Liver (tissue), 9 donors: ENCODE data around the gene C12orf57. TPM values are rescaled to one million over a fixed set of nuclear protein-coding genes. Genes with fewer than 3 reads are reported as not detected.

Source experiments
- DNase-seq: peaks from one replicate; pipeline ENCODE4 v3.0.0-alpha.2; 2017; ENCODE audit warnings: low spot score
- H3K27ac ChIP-seq, 2 donors: one replicate each; pipeline ENCODE4 v1.7.0; 2013; ENCODE audit warnings: inconsistent platforms in 2 of 2, low read length in 2 of 2, control low read depth in 1 of 2, low read depth in 1 of 2, mild to moderate bottlenecking in 1 of 2
- H3K27me3 ChIP-seq, 4 donors: one replicate each; pipeline versions ENCODE4 v1.6.1 to v1.7.0; 2013; ENCODE audit warnings: low read length in 3 of 4, inconsistent platforms in 1 of 4, mild to moderate bottlenecking in 1 of 4, moderate library complexity in 1 of 4; ENCODE audit not compliant: control insufficient read depth in 4 of 4, insufficient read depth in 4 of 4
- H3K36me3 ChIP-seq, 4 donors: one replicate each; pipeline versions ENCODE4 v1.6.1 to v1.7.0; 2013; ENCODE audit warnings: low read length in 3 of 4, mild to moderate bottlenecking in 3 of 4, low read depth in 1 of 4, moderate library complexity in 1 of 4; ENCODE audit not compliant: control insufficient read depth in 4 of 4, insufficient read depth in 3 of 4
- H3K4me1 ChIP-seq, 4 donors: one replicate each; pipeline versions ENCODE4 v1.6.1 to v1.7.0; 2013; ENCODE audit warnings: low read length in 3 of 4, mild to moderate bottlenecking in 3 of 4, moderate library complexity in 1 of 4; ENCODE audit not compliant: control insufficient read depth in 4 of 4, insufficient read depth in 4 of 4
- H3K4me3 ChIP-seq, 3 donors: one replicate each; pipeline versions ENCODE4 v1.6.1 to v1.7.0; 2013; ENCODE audit warnings: low read length in 3 of 3, control low read depth in 1 of 3, low read depth in 1 of 3, mild to moderate bottlenecking in 1 of 3
- H3K9ac ChIP-seq, 2 donors: one replicate each; pipeline ENCODE4 v1.7.0; 2013; ENCODE audit warnings: low read length in 2 of 2, mild to moderate bottlenecking in 2 of 2, moderate library complexity in 2 of 2, control low read depth in 1 of 2, low read depth in 1 of 2
- H3K9me3 ChIP-seq, 4 donors: one replicate each; pipeline versions ENCODE4 v1.6.1 to v1.7.0; 2013; ENCODE audit warnings: low read length in 3 of 4; ENCODE audit not compliant: control insufficient read depth in 4 of 4
- CTCF ChIP-seq: fragments of 150-350 bp; IDR thresholded peaks from 2 replicates; pipeline ENCODE4 v1.5.1; 2017; ENCODE audit warnings: improper control_type of control experiment, low read depth, low read length; ENCODE audit not compliant: missing input control
- EGR1 ChIP-seq, 2 donors: IDR thresholded peaks; 2 replicates each; pipeline ENCODE4 v1.6.1; 2016 to 2018; ENCODE audit warnings: antibody characterized with exemption in 2 of 2, low read depth in 2 of 2
- FOXA1 ChIP-seq: IDR thresholded peaks from 2 replicates; pipeline ENCODE4 v1.6.1; 2016; ENCODE audit warnings: antibody characterized with exemption
- HNF4A ChIP-seq, 2 donors: conservative IDR thresholded peaks; 2 replicates each; pipeline ENCODE4 v1.6.1; 2016; ENCODE audit warnings: antibody characterized with exemption in 2 of 2, mild to moderate bottlenecking in 2 of 2
- HNF4G ChIP-seq: IDR thresholded peaks from 2 replicates; pipeline ENCODE4 v1.6.1; 2016; ENCODE audit warnings: antibody characterized with exemption
- JUND ChIP-seq, 2 donors: IDR thresholded peaks; 2 replicates each; pipeline ENCODE4 v1.6.1; 2016; ENCODE audit warnings: antibody characterized with exemption in 2 of 2
- RAD21 ChIP-seq, 2 donors: IDR thresholded peaks; 2 replicates each; pipeline ENCODE4 v1.6.1; 2016; ENCODE audit warnings: antibody characterized with exemption in 2 of 2, mild to moderate bottlenecking in 2 of 2
- REST ChIP-seq: IDR thresholded peaks from 2 replicates; pipeline ENCODE4 v1.6.1; 2016; ENCODE audit warnings: antibody characterized with exemption, mild to moderate bottlenecking
- RXRA ChIP-seq, 2 donors: IDR thresholded peaks; 2 replicates each; pipeline ENCODE4 v1.6.1; 2017 to 2018; ENCODE audit warnings: antibody characterized with exemption in 2 of 2, mild to moderate bottlenecking in 1 of 2
- SP1 ChIP-seq: IDR thresholded peaks from 2 replicates; pipeline ENCODE4 v1.6.1; 2018; ENCODE audit warnings: antibody characterized with exemption, mild to moderate bottlenecking
- YY1 ChIP-seq: IDR thresholded peaks from 2 replicates; pipeline ENCODE4 v1.6.1; 2016; ENCODE audit warnings: antibody characterized with exemption, mild to moderate bottlenecking
- WGBS: extraction: QIAGEN DNeasy Blood & Tissue Kit; methylation state at CpG from one replicate; pipeline ENCODE4 v1.1.7; 2013; 5-methylcytosine and 5-hydroxymethylcytosine counted together
- polyA plus RNA-seq, 2 donors: library from polyadenylated mRNA; stranded (reverse) in 1 of 2; unstranded in 1 of 2; fragments of 200-250 nt in 1 of 2; fragments of >200 nt in 1 of 2; fragmentation: Nextera tagmentation in 1 of 2; extraction: Ambion mirVana in 1 of 2; gene quantifications; one replicate each; pipeline versions ENCODE4 v1.2.1 to v1.2.3, GENCODE V29; 2013 to 2015
- total RNA-seq, 2 donors: library from RNA; depleted of rRNA; stranded (reverse); fragments of >200 nt; gene quantifications; one replicate each; pipeline ENCODE4 v1.2.3, GENCODE V29; 2014
- TF ChIP-seq, protein P1 (sequence below): IDR thresholded peaks from 2 replicates; pipeline ENCODE4 v1.6.1; 2016; ENCODE audit warnings: antibody characterized with exemption
- TF ChIP-seq, protein P2 (sequence below): IDR thresholded peaks from 2 replicates; pipeline ENCODE4 v1.6.1; 2016; ENCODE audit warnings: antibody characterized with exemption
- donor health status: healthy.
- donor health status: healthy.
- donor health status: healthy.
- donor health status: healthy.
- donor health status: healthy.

Gene C12orf57
- total and polyA plus RNA-seq, 4 donors, result 49.2 to 193 (median 65.7) TPM

DNA sequence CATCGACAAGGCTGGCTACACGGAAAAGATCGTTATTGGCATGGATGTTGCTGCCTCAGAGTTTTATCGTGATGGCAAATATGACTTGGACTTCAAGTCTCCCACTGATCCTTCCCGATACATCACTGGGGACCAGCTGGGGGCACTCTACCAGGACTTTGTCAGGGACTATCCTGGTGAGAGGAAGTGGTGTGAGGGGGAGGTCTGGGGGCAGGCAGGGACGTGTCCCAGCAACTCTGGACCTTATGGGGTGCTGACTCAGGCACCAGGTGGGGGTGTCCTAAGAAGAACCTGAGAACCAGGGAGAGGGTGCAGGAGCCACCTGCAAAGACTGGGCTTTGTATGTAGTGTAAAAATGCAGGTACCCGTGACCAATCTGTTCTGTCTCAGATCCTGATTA, 24.2 kb upstream of the C12orf57 start:
- H3K4me1 ChIP-seq, result peaks cover 0 to 16% (median 12%) of the 10 kb centered on the region in 4 donors
- H3K27me3 ChIP-seq, result peaks cover 0 to 6% (median 0%) of the 10 kb centered on the region in 4 donors
- H3K27ac ChIP-seq, result no peak overlapping the region
- 73% methylated on average over 7 of the region's 7 CpGs for WGBS
- no peak overlapping the region for H3K9ac ChIP-seq
- H3K36me3 ChIP-seq, result no peaks in the 10 kb centered on the region
- DNase-seq, result no peak
- TF ChIP-seq JUND (IDR thresholded peaks at IDR 0.05) (no peak), SP1 (no peak), CTCF (no peak), HNF4G (no peak), REST (no peak), HNF4A (conservative IDR thresholded peaks at IDR 0.05) (no peak), YY1 (no peak)
- TF ChIP-seq, protein P1, sequence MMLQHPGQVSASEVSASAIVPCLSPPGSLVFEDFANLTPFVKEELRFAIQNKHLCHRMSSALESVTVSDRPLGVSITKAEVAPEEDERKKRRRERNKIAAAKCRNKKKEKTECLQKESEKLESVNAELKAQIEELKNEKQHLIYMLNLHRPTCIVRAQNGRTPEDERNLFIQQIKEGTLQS, result no peak
- no peaks in the 10 kb centered on the region for H3K9me3 ChIP-seq
- H3K4me3 ChIP-seq, result no peak overlapping the region

DNA sequence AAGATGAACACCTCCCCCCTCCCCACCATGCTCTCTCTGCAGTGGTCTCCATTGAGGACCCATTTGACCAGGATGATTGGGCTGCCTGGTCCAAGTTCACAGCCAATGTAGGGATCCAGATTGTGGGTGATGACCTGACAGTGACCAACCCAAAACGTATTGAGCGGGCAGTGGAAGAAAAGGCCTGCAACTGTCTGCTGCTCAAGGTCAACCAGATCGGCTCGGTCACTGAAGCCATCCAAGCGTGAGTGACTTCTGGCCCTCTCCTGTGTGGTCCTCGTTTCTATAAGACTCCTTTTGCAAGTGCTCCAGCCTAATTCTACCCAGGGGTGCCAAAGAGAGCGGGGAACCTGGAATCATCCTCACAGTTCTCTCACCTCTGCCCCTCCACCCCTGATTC, 22.3 kb upstream of the C12orf57 start:
- peaks cover 8 to 31% (median 26%) of the 10 kb centered on the region in 4 donors for H3K4me1 ChIP-seq
- H3K36me3 ChIP-seq, result no peaks in the 10 kb centered on the region
- no peaks in the 10 kb centered on the region for H3K27me3 ChIP-seq
- no peak overlapping the region for H3K27ac ChIP-seq
- H3K9ac ChIP-seq, result no peak overlapping the region
- no peak for DNase-seq
- TF ChIP-seq, protein P1, result no peak
- TF ChIP-seq FOXA1 (no peak), HNF4A (conservative IDR thresholded peaks at IDR 0.05) (no peak), EGR1 (IDR thresholded peaks at IDR 0.05; ENCODE audit: low read depth in 2 of 2) (no peak), JUND (IDR thresholded peaks at IDR 0.05) (no peak), RAD21 (IDR thresholded peaks at IDR 0.05) (no peak), REST (no peak), RXRA (IDR thresholded peaks at IDR 0.05) (no peak), HNF4G (no peak)
- TF ChIP-seq, protein P2, sequence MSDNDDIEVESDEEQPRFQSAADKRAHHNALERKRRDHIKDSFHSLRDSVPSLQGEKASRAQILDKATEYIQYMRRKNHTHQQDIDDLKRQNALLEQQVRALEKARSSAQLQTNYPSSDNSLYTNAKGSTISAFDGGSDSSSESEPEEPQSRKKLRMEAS, result no peak
- 75% methylated on average over 7 of the region's 7 CpGs for WGBS
- H3K9me3 ChIP-seq, result no peaks in the 10 kb centered on the region
- H3K4me3 ChIP-seq, result no peak overlapping the region
